K562 (cell line): ENCODE results near the gene SLC39A13. TPM values are rescaled to one million over a fixed set of nuclear protein-coding genes. Genes with fewer than 3 reads are reported as not detected.

Experiments
- EP300 ChIP-seq: IDR thresholded peaks from 2 replicates; pipeline ENCODE4 v1.6.1; 2012; ENCODE audit warnings: low read length, improper control_type of control experiment
- MLLT1 ChIP-seq, 2 experiments: fragments of 450-650 bp; IDR thresholded peaks; 2 replicates each; pipeline ENCODE4 v1.6.1; 2016
- MYNN ChIP-seq, 2 experiments: sonication (generic); formaldehyde crosslinking in 1 of 2; IDR thresholded peaks; 2 replicates each; pipeline versions ENCODE4 v1.5.0 to v1.6.1; 2016 to 2020; ENCODE audit warnings: antibody characterized with exemption in 1 of 2, missing genetic modification reagents in 1 of 2
- PHF20 ChIP-seq: fragments of 450-650 bp; IDR thresholded peaks from 2 replicates; pipeline ENCODE4 v1.6.1; 2018; ENCODE audit not compliant: partially characterized antibody
- RBBP5 ChIP-seq: fragments of 200-600 bp; sonication (generic); IDR thresholded peaks from 2 replicates; pipeline ENCODE4 v1.6.1; 2012; ENCODE audit warnings: borderline replicate concordance, mild to moderate bottlenecking, low read length, control low read depth, inconsistent platforms; ENCODE audit not compliant: insufficient read depth, poor library complexity, severe bottlenecking
- USF1 ChIP-seq: sonication (generic); formaldehyde crosslinking; IDR thresholded peaks from 2 replicates; pipeline ENCODE4 v1.9.0; 2022; ENCODE audit warnings: mild to moderate bottlenecking, missing genetic modification reagents
- ZNF41 ChIP-seq: fragments of 250-450 bp; sonication (Bioruptor Pico); conservative IDR thresholded peaks from 2 replicates; pipeline ENCODE4 v1.4.0; 2020; ENCODE audit warnings: mild to moderate bottlenecking
- ZNF445 ChIP-seq: fragments of 250-450 bp; sonication (Bioruptor Pico); IDR thresholded peaks from 2 replicates; pipeline ENCODE4 v1.4.0; 2020; ENCODE audit warnings: low read depth, mild to moderate bottlenecking, moderate library complexity
- polyA plus RNA-seq, 8 experiments: library from polyadenylated mRNA; depleted of rRNA in 4 of 8; stranded (reverse) in 5 of 8; unstranded in 3 of 8; fragments of >200 nt; fragmentation: Nextera tagmentation in 2 of 8; fragmentation: Illumina TruSeq in 1 of 8; extraction: Ambion mirVana in 2 of 8; extraction: Trizol in 1 of 8; gene quantifications; 2 replicates each; pipeline versions ENCODE4 v1.2.1 to v1.2.3, GENCODE V29; 2011 to 2014; ENCODE audit warnings: inconsistent platforms in 1 of 8, missing spikeins in 1 of 8
- total RNA-seq, 7 experiments: library from RNA; depleted of rRNA in 6 of 7; stranded (reverse); fragments of >200 nt in 6 of 7; fragmentation: Illumina TruSeq in 2 of 7; extraction: Trizol in 2 of 7; gene quantifications; 2 replicates each; pipeline versions ENCODE4 v1.2.1 to v1.2.3, GENCODE V29; 2011 to 2021; ENCODE audit warnings: low replicate concordance in 1 of 7
- TF ChIP-seq, protein P1 (sequence below): fragments of 250-450 bp; sonication (Bioruptor Pico); IDR thresholded peaks from 2 replicates; pipeline ENCODE4 v1.8.0; 2022; ENCODE audit warnings: inconsistent platforms
- TF ChIP-seq, protein P2 (sequence below): fragments of 450-650 bp; IDR thresholded peaks from 2 replicates; pipeline ENCODE4 v1.6.1; 2017; ENCODE audit warnings: antibody characterized with exemption, mild to moderate bottlenecking
- TF ChIP-seq, protein P3 (sequence below): fragments of 450-650 bp; formaldehyde crosslinking; IDR thresholded peaks from 2 replicates; pipeline ENCODE4 v1.4.0; 2020; ENCODE audit warnings: mild to moderate bottlenecking, moderate library complexity
- TF ChIP-seq, protein P4 (sequence below): fragments of 450-650 bp; formaldehyde crosslinking; IDR thresholded peaks from 2 replicates; pipeline ENCODE4 v1.4.0; 2022; ENCODE audit warnings: mild to moderate bottlenecking, moderate library complexity
- TF ChIP-seq, protein P5 (sequence below): sonication (generic); formaldehyde crosslinking; IDR thresholded peaks from 2 replicates; pipeline ENCODE4 v1.8.1; 2023; ENCODE audit warnings: mild to moderate bottlenecking, missing genetic modification reagents

The SLC39A13 gene
- total and polyA plus RNA-seq, 9 of the 15 experiments (the other 6 are each of a cell fraction or from before 2014, with no cell fraction given): 0.17 to 15.9 (median 3.2) TPM

DNA sequence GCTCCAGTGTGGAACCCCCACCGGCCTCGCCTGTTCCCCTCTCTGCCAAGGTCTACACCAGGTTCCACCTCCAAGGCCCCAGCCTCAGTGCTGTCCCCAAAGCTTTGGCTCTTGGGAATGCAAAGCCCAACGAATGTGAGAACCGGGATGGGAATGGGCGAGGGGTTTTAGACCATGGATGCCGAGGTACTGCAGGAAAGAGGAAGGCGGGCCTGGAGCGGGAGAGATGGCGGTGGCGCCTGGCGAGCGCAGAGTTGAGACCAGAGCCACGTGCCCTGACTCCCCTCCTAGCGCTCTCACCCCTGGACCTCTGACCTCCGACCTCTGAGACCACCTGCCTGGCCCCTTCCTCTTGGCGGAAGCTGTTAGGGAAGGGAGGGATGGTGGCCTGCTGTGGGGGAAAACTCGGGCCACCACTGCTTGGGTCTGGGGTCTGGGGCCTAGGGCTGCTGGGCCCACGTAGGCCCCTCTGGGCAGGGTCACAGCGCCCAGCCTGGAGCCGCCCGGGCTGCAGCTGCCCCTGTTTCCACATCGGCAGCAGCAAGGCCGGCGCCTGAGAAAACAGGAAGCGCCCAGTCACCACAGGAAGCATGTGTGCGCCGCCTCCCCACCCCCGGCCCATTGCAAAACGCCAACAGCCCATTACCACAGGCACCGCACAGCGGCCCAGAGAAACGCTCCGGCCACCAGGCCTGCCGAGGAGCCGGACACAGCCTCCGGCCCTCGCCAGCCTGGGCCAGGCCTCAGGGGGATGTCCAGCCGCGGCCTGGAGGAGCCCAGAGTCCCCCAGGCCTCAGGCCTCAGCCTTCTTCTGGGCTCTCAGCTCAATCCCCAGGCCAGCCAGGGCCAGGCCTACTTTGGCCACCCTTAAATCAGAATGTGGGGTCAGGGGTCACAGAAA is 13.8 kb upstream of the SLC39A13 start (continued):
- 0 out of 4 replicates have a peak, but pooled peaks of 1 of the 2 experiments have one; percentile 45 for TF ChIP-seq MLLT1 (IDR thresholded peaks at IDR 0.05)
- TF ChIP-seq, protein P1, sequence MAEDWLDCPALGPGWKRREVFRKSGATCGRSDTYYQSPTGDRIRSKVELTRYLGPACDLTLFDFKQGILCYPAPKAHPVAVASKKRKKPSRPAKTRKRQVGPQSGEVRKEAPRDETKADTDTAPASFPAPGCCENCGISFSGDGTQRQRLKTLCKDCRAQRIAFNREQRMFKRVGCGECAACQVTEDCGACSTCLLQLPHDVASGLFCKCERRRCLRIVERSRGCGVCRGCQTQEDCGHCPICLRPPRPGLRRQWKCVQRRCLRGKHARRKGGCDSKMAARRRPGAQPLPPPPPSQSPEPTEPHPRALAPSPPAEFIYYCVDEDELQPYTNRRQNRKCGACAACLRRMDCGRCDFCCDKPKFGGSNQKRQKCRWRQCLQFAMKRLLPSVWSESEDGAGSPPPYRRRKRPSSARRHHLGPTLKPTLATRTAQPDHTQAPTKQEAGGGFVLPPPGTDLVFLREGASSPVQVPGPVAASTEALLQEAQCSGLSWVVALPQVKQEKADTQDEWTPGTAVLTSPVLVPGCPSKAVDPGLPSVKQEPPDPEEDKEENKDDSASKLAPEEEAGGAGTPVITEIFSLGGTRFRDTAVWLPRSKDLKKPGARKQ (CRISPR knock-in tag): 0 out of 2 replicates have a peak, but pooled peaks have one; percentile 7
- TF ChIP-seq, protein P2, sequence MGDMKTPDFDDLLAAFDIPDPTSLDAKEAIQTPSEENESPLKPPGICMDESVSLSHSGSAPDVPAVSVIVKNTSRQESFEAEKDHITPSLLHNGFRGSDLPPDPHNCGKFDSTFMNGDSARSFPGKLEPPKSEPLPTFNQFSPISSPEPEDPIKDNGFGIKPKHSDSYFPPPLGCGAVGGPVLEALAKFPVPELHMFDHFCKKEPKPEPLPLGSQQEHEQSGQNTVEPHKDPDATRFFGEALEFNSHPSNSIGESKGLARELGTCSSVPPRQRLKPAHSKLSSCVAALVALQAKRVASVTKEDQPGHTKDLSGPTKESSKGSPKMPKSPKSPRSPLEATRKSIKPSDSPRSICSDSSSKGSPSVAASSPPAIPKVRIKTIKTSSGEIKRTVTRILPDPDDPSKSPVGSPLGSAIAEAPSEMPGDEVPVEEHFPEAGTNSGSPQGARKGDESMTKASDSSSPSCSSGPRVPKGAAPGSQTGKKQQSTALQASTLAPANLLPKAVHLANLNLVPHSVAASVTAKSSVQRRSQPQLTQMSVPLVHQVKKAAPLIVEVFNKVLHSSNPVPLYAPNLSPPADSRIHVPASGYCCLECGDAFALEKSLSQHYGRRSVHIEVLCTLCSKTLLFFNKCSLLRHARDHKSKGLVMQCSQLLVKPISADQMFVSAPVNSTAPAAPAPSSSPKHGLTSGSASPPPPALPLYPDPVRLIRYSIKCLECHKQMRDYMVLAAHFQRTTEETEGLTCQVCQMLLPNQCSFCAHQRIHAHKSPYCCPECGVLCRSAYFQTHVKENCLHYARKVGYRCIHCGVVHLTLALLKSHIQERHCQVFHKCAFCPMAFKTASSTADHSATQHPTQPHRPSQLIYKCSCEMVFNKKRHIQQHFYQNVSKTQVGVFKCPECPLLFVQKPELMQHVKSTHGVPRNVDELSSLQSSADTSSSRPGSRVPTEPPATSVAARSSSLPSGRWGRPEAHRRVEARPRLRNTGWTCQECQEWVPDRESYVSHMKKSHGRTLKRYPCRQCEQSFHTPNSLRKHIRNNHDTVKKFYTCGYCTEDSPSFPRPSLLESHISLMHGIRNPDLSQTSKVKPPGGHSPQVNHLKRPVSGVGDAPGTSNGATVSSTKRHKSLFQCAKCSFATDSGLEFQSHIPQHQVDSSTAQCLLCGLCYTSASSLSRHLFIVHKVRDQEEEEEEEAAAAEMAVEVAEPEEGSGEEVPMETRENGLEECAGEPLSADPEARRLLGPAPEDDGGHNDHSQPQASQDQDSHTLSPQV: peak; percentile 97
- peak; percentile 4 for TF ChIP-seq PHF20
- TF ChIP-seq, protein P3, sequence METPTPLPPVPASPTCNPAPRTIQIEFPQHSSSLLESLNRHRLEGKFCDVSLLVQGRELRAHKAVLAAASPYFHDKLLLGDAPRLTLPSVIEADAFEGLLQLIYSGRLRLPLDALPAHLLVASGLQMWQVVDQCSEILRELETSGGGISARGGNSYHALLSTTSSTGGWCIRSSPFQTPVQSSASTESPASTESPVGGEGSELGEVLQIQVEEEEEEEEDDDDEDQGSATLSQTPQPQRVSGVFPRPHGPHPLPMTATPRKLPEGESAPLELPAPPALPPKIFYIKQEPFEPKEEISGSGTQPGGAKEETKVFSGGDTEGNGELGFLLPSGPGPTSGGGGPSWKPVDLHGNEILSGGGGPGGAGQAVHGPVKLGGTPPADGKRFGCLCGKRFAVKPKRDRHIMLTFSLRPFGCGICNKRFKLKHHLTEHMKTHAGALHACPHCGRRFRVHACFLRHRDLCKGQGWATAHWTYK (CRISPR knock-in tag): no peak; the same call in 1 of the 2 replicates
- TF ChIP-seq, protein P4, sequence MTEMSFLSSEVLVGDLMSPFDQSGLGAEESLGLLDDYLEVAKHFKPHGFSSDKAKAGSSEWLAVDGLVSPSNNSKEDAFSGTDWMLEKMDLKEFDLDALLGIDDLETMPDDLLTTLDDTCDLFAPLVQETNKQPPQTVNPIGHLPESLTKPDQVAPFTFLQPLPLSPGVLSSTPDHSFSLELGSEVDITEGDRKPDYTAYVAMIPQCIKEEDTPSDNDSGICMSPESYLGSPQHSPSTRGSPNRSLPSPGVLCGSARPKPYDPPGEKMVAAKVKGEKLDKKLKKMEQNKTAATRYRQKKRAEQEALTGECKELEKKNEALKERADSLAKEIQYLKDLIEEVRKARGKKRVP (CRISPR knock-in tag): peak; percentile 44; the same call in 1 of the 2 replicates
- TF ChIP-seq EP300: peak; percentile 49
- 0 out of 2 replicates have a peak, but pooled peaks have one; percentile 13 for TF ChIP-seq MYNN (IDR thresholded peaks at IDR 0.05)
- TF ChIP-seq MYNN (CRISPR knock-in tag; IDR thresholded peaks at IDR 0.05): no peak
- TF ChIP-seq ZNF41 (CRISPR knock-in tag): no peak
- TF ChIP-seq, protein P5, sequence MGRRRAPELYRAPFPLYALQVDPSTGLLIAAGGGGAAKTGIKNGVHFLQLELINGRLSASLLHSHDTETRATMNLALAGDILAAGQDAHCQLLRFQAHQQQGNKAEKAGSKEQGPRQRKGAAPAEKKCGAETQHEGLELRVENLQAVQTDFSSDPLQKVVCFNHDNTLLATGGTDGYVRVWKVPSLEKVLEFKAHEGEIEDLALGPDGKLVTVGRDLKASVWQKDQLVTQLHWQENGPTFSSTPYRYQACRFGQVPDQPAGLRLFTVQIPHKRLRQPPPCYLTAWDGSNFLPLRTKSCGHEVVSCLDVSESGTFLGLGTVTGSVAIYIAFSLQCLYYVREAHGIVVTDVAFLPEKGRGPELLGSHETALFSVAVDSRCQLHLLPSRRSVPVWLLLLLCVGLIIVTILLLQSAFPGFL (CRISPR knock-in tag): no peak
- no peak for TF ChIP-seq USF1 (CRISPR knock-in tag)
- peak; percentile 28 for TF ChIP-seq RBBP5
- no peak for TF ChIP-seq ZNF445 (CRISPR knock-in tag)
